H7 (cell line): Measurements from ENCODE around the gene HYAL3. TPM values are rescaled to one million over a fixed set of nuclear protein-coding genes. Genes with fewer than 3 reads are reported as not detected.
"Not testable (repeated sequence)": the region's sequence is repeated elsewhere in the genome, so short reads cannot be mapped to it uniquely, and the experiment has no call there.

Experiments used
- DNase-seq: peaks from one replicate; pipeline ENCODE4 v3.0.0; 2012
- H3K27me3 ChIP-seq: 2 replicates; pipeline ENCODE4 v1.6.0; 2011; ENCODE audit warnings: mild to moderate bottlenecking, low read length; ENCODE audit not compliant: control insufficient read depth, insufficient read depth
- H3K36me3 ChIP-seq: replicated peaks from 2 replicates; pipeline ENCODE4 v1.5.1; 2011; ENCODE audit warnings: low read length; ENCODE audit not compliant: control insufficient read depth, insufficient read depth
- H3K4me3 ChIP-seq: 2 replicates; pipeline ENCODE4 v1.5.1; 2011; ENCODE audit warnings: low read depth, mild to moderate bottlenecking, control low read depth, low read length, moderate library complexity; ENCODE audit not compliant: insufficient read depth
- total RNA-seq: library from RNA; depleted of rRNA; stranded (reverse); fragments of >200 nt; shearing (Covaris generic); gene quantifications from 2 replicates; pipeline ENCODE4 v1.2.3, GENCODE V29; 2014

Gene HYAL3
- total RNA-seq, 1 experiment from 2014 or later: 5.7 TPM

DNA sequence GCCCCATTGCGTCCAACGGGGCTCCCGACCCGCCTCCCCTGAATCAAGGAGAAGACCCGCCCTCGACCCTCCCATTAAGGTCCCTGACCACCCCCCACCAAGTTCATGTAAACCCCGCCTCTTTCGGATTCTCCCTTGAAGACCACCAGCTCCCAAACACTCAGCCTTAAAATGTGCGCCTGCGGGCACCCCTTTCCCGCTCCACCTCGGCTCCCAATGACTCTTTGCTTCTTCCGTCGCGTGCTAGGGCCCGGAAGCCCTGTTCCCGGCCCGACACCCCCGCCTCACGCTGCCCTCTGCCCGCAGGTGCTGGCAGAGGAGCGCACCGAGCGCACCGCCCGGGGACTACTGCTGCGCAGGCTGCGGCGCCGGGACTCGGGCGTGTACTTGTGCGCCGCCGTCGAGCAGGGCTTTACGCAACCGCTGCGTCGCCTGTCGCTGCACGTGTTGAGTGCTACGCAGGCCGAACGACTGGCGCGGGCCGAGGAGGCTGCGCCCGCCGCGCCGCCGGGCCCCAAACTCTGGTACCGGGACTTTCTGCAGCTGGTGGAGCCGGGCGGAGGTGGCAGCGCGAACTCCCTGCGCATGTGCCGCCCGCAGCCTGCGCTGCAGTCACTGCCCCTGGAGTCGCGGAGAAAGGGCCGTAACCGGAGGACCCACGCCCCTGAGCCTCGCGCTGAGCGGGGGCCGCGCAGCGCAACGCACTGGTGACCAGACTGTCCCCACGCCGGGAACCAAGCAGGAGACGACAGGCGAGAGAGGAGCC, 23.0 kb downstream of the HYAL3 start:
- H3K4me3 ChIP-seq: peak overlapping the region; percentile 41; the same call in 1 of the 2 replicates

GRCh38 chr3:50275141-50275995, 23.8 kb downstream of the HYAL3 start:
- peak; percentile 95 for DNase-seq
- peak overlapping the region; percentile 41 for H3K4me3 ChIP-seq
- H3K36me3 ChIP-seq: no peaks in the 10 kb centered on the region
- H3K27me3 ChIP-seq: peaks cover 39% of the 10 kb centered on the region

More for the DNA sequence above, 23.0 kb downstream of the HYAL3 start:
- Histone ChIP-seq H3K27me3 (peaks cover 39% of the 10 kb centered on the region), H3K36me3 (no peaks in the 10 kb centered on the region)
- peak; percentile 87 for DNase-seq

DNA sequence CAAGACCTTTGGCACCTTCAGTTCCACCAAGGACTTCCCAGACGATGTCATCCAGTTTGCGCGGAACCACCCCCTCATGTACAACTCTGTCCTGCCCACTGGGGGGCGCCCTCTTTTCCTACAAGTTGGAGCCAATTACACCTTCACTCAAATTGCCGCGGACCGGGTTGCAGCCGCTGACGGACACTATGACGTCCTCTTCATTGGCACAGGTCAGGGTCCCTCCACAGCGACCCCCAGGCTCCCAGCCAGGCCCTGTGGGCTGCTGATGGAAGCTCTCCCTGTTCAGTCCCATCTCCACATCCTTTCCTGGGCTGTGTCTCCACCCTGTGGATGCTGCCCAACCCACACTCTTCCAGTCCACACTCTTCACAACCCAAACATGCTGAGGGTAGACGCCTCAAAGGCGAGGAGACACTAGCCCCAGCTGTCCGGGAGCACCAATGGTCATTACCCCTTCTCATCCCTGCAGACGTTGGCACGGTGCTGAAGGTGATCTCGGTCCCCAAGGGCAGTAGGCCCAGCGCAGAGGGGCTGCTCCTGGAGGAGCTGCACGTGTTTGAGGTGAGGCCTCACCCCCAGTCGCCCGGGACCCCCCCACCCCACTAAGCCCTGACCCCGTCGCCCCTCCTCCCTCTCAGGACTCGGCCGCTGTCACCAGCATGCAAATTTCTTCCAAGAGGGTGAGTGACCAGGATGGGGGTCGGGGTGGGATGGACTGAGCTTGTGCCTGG, 24.7 kb downstream of the HYAL3 start:
- peak; percentile 94 for DNase-seq
- H3K36me3 ChIP-seq: no peaks in the 10 kb centered on the region
- H3K27me3 ChIP-seq: peaks cover 39% of the 10 kb centered on the region
- no peak overlapping the region; the same call in 1 of the 2 replicates for H3K4me3 ChIP-seq

DNA sequence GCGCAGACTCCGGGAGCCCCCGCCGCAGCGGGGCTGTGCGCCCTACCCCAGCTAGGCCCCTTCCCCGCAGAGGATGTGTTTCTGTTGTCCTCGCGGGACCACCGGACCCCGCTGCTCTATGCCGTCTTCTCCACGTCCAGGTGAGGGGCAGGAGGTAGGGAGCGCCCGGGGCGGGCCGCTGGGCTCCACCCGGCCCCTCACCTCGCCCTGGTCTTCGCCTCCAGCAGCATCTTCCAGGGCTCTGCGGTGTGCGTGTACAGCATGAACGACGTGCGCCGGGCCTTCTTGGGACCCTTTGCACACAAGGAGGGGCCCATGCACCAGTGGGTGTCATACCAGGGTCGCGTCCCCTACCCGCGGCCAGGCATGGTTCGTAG, 25.5 kb downstream of the HYAL3 start:
- peak; percentile 75 for DNase-seq
- Histone ChIP-seq H3K27me3 (peaks cover 39% of the 10 kb centered on the region), H3K4me3 (no peak overlapping the region), H3K36me3 (no peaks in the 10 kb centered on the region)

DNA sequence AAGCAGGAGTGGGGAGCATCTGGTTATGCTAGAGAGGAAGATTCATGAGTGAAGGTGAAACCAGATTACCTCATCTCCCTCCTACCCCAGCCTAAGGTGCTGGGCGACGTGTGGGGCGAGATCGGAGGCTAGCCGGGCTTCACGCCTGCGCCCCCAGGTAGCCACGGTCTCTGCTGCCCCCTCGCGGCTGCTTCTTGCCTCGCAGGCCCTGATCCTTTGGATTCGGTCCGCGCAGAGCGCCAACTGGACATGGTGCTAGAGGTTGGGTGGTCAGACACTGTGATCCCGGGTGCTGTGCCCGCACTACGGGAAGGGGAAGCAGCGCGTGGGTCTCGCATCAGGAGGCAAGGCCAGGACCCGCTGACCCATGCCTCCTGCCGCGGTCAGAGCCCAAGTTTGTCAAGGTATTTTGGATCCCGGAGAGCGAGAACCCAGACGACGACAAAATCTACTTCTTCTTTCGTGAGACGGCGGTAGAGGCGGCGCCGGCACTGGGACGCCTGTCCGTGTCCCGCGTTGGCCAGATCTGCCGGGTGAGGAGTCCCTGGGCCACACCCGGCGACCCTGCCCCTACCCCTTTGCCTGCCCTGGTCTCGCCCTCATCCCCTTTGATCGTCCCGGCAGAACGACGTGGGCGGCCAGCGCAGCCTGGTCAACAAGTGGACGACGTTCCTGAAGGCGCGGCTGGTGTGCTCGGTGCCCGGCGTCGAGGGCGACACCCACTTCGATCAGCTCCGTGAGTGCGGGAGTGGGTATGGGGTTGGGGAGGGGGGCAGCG, 26.1 kb downstream of the HYAL3 start:
- peak; percentile 99 for DNase-seq
- Histone ChIP-seq H3K36me3 (no peaks in the 10 kb centered on the region), H3K27me3 (peaks cover 39% of the 10 kb centered on the region), H3K4me3 (peak overlapping the region; percentile 25; the same call in 1 of the 2 replicates)

DNA sequence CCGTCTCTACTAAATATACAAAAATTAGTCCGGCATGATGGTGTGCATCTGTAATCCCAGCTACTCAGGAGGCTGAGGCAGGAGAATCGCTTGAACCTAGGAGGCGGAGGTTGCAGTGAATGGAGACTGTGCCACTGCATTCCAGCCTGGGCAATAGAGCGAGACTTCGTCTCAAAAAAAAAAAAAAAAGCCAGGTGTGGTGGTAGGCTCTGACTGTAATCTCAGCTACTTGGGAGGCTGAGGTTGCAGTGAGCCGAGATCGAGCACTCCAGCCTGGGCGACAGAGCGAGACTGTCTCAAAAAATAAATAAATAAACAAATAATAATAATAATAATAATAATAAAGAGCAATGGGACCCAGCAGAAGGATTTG, 26.7 kb downstream of the HYAL3 start:
- H3K36me3 ChIP-seq, H3K4me3 ChIP-seq, DNase-seq: not testable (repeated sequence)
- H3K27me3 ChIP-seq: peaks cover 39% of the 10 kb centered on the region

DNA sequence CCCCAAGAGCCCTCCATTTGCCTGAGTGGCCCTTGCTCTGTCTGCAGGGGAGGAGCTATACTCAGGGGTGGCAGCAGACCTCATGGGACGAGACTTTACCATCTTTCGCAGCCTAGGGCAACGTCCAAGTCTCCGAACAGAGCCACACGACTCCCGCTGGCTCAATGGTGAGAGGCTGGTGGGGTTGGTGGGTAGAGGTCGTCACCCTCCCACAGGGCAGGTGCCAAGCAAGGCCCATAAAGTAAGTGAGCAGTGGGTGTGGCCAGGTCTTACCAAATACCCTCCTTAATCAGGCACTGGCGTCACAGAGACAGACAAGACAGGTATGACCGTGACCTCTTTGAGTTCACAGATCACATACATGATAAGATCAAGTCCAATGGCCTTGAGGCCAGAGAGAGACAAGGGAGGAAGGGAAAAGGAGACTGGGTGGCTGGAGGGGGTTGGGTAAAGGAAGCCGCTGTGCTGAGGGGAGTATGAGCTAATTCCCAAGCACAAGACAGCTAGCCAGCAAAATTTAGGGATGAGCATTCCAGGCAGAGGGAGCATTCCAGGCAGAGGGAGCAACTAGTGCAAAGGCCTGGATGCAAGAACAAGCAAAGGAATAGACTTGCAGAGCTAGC, 27.8 kb downstream of the HYAL3 start:
- no peak for DNase-seq
- Histone ChIP-seq H3K36me3 (no peaks in the 10 kb centered on the region), H3K27me3 (peaks cover 34% of the 10 kb centered on the region), H3K4me3 (no peak overlapping the region)

DNA sequence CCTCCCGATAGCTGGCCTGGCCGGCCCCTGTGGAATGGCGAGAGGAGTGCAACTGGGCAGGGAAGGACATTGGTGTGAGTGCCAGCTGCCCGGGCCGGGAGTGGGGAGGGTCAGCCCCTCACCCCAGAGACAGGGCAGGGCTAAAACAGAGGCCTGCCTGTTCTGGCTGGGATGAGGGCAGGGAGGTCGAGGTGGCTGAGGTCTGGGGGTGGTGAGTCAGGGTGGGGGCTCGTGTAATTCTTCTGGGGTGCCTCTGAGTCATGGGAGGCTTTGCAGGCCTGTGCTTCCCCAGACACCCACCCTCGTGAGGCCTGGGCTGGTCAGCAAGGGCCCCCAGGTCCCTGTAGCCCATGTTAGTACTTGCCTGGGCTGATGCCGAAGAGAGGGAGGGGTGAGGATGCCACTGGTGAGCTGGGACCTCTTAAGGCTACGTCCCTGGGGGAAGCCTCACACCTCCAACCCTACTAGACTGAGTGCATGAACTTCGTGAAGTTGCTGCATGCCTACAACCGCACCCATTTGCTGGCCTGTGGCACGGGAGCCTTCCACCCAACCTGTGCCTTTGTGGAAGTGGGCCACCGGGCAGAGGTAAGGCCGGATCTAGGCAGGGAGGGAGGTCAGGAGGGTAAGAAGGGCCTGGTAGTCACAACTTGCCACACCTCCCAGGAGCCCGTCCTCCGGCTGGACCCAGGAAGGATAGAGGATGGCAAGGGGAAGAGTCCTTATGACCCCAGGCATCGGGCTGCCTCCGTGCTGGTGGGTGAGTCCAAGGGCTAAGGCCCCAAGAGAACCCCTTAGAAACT, 28.6 kb downstream of the HYAL3 start:
- H3K27me3 ChIP-seq: peaks cover 26% of the 10 kb centered on the region
- H3K36me3 ChIP-seq: no peaks in the 10 kb centered on the region
- H3K4me3 ChIP-seq: no peak overlapping the region
- no peak for DNase-seq

- Histone ChIP-seq H3K4me3 (no peak overlapping the region), H3K36me3 (no peaks in the 10 kb centered on the region)
These were observed 29.2 kb downstream of the HYAL3 start for GRCh38 chr3:50269977-50270413.

DNA sequence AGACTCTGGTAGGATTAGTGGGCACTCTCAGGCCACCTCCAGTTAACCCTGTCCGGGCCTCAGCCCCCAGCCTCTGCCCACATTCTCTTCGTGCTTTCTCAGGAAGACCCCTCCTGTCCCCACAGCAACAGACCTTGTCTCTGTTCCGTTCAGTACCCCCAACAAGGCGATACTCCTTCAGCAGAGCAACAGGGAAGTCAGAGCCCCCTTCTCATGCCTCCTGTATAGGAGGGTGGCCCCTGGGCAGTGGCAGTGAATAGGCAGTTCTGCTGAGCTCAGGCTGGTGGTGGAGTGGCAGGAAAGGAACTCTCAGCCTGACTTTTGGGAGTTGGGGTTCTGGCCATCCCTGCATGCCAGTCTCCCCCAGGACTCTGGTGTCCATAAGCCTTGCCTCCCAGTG, 29.7 kb downstream of the HYAL3 start:
- no peak for DNase-seq
- Histone ChIP-seq H3K4me3 (no peak overlapping the region), H3K36me3 (no peaks in the 10 kb centered on the region), H3K27me3 (peaks cover 14% of the 10 kb centered on the region)

More at GRCh38 chr3:50269977-50270413, 29.2 kb downstream of the HYAL3 start:
- DNase-seq: no peak
- peaks cover 20% of the 10 kb centered on the region for H3K27me3 ChIP-seq

- Histone ChIP-seq H3K4me3 (no peak within 1 kb of the TSS), H3K27me3 (peaks cover 9% of the 10 kb centered on the region), H3K36me3 (no peaks in the 10 kb centered on the region)
- peak; percentile 82 for DNase-seq
These were observed 30.3 kb downstream of the HYAL3 start, which contains the start of gene SEMA3B for GRCh38 chr3:50268703-50269451. Gene SEMA3B (plus strand): TSS chr3:50269147. CDS start chr3:50269241, 94 bp downstream.

GRCh38 chr3:50268276-50268675, 30.9 kb downstream of the HYAL3 start:
- H3K36me3 ChIP-seq: no peaks in the 10 kb centered on the region
- peaks cover 3% of the 10 kb centered on the region for H3K27me3 ChIP-seq
- DNase-seq: no peak
- H3K4me3 ChIP-seq: no peak overlapping the region
